ENCODE results near the gene ELMOD1. TPM values are rescaled to one million over a fixed set of nuclear protein-coding genes. Genes with fewer than 3 reads are reported as not detected.

ELMOD1 gene
- total RNA-seq, 2 experiments from 2014 or later, result not detected

- ATAC-seq, result no peak
- no peaks in the 10 kb centered on the region for H3K4me1 Mint-ChIP-seq (ENCODE audit: low read depth)
- H3K36me3 Mint-ChIP-seq (ENCODE audit: low read depth), result no peaks in the 10 kb centered on the region
- H3K27ac Mint-ChIP-seq, result no peak overlapping the region
- DNase-seq, result no peak
- no peak overlapping the region for H3K4me3 Mint-ChIP-seq
- ChIA-PET POLR2A (no interaction called here), CTCF (no interaction called here)
- peaks cover 3% of the 10 kb centered on the region for H3K27me3 Mint-ChIP-seq (ENCODE audit: low read depth)
- H3K9me3 Mint-ChIP-seq (ENCODE audit: insufficient read depth), result no peaks in the 10 kb centered on the region
Observed at GRCh38 chr11:107655602-107656001, 64.7 kb downstream of the ELMOD1 start.

- Mint-ChIP-seq H3K36me3 (ENCODE audit: low read depth) (no peaks in the 10 kb centered on the region), H3K4me1 (ENCODE audit: low read depth) (no peaks in the 10 kb centered on the region), H3K27ac (no peak overlapping the region), H3K9me3 (ENCODE audit: insufficient read depth) (no peaks in the 10 kb centered on the region), H3K27me3 (ENCODE audit: low read depth) (peaks cover 4% of the 10 kb centered on the region), H3K4me3 (no peak overlapping the region)
- POLR2A ChIA-PET, result no interaction called here
- DNase-seq (no peak), ATAC-seq (no peak)
- CTCF ChIA-PET, result no interaction called here
Observed at GRCh38 chr11:107659310-107659709, 68.4 kb downstream of the ELMOD1 start.

- POLR2A ChIA-PET, result no interaction called here
- H3K27me3 Mint-ChIP-seq (ENCODE audit: low read depth), result peaks cover 4% of the 10 kb centered on the region
- no peaks in the 10 kb centered on the region for H3K4me1 Mint-ChIP-seq (ENCODE audit: low read depth)
- H3K4me3 Mint-ChIP-seq, result no peak overlapping the region
- no peak for ATAC-seq
- no peaks in the 10 kb centered on the region for H3K9me3 Mint-ChIP-seq (ENCODE audit: insufficient read depth)
- no peak overlapping the region for H3K27ac Mint-ChIP-seq
- CTCF ChIA-PET, result no interaction called here
- no peak for DNase-seq
- no peaks in the 10 kb centered on the region for H3K36me3 Mint-ChIP-seq (ENCODE audit: low read depth)
Observed at GRCh38 chr11:107660066-107660465, 69.1 kb downstream of the ELMOD1 start.

GRCh38 chr11:107661656-107662055 is 70.7 kb downstream of the ELMOD1 start:
- Mint-ChIP-seq H3K27me3 (ENCODE audit: low read depth) (peaks cover 4% of the 10 kb centered on the region), H3K4me1 (ENCODE audit: low read depth) (no peaks in the 10 kb centered on the region), H3K9me3 (ENCODE audit: insufficient read depth) (no peaks in the 10 kb centered on the region), H3K36me3 (ENCODE audit: low read depth) (no peaks in the 10 kb centered on the region), H3K4me3 (no peak overlapping the region), H3K27ac (no peak overlapping the region)
- ATAC-seq (no peak), DNase-seq (no peak)
- ChIA-PET POLR2A (no interaction called here), CTCF (no interaction called here)

- H3K27ac Mint-ChIP-seq, result no peak overlapping the region
- ChIA-PET POLR2A (no interaction called here), CTCF (no interaction called here)
- DNase-seq (no peak), ATAC-seq (no peak)
- no peaks in the 10 kb centered on the region for H3K9me3 Mint-ChIP-seq (ENCODE audit: insufficient read depth)
- no peaks in the 10 kb centered on the region for H3K36me3 Mint-ChIP-seq (ENCODE audit: low read depth)
- H3K4me1 Mint-ChIP-seq (ENCODE audit: low read depth), result no peaks in the 10 kb centered on the region
- H3K4me3 Mint-ChIP-seq, result no peak overlapping the region
- H3K27me3 Mint-ChIP-seq (ENCODE audit: low read depth), result peaks cover 4% of the 10 kb centered on the region
Observed at GRCh38 chr11:107665018-107665417, 74.1 kb downstream of the ELMOD1 start.

GRCh38 chr11:107666911-107667613 is 76.1 kb downstream of the ELMOD1 start:
- H3K4me1 Mint-ChIP-seq (ENCODE audit: low read depth), result no peaks in the 10 kb centered on the region
- ATAC-seq (no peak), DNase-seq (no peak)
- ChIA-PET CTCF (no interaction called here), POLR2A (interaction anchor here (0.6 kb wide), 1 partner anchor 48 kb away, joined by 3 read pairs; no protein-coding TSS in a partner anchor)
- H3K27ac Mint-ChIP-seq, result no peak overlapping the region
- H3K27me3 Mint-ChIP-seq (ENCODE audit: low read depth), result no peaks in the 10 kb centered on the region
- no peak overlapping the region for H3K4me3 Mint-ChIP-seq
- H3K9me3 Mint-ChIP-seq (ENCODE audit: insufficient read depth), result no peaks in the 10 kb centered on the region
- no peaks in the 10 kb centered on the region for H3K36me3 Mint-ChIP-seq (ENCODE audit: low read depth)

- ChIA-PET CTCF (interaction anchor here (1.1 kb wide), 1 partner anchor 93 kb away, joined by 3 read pairs; no protein-coding TSS in a partner anchor), POLR2A (no interaction called here)
- no peaks in the 10 kb centered on the region for H3K9me3 Mint-ChIP-seq (ENCODE audit: insufficient read depth)
- no peak overlapping the region for H3K4me3 Mint-ChIP-seq
- no peak overlapping the region for H3K27ac Mint-ChIP-seq
- H3K4me1 Mint-ChIP-seq (ENCODE audit: low read depth), result no peaks in the 10 kb centered on the region
- no peaks in the 10 kb centered on the region for H3K36me3 Mint-ChIP-seq (ENCODE audit: low read depth)
- ATAC-seq, result no peak
- peaks cover 2% of the 10 kb centered on the region for H3K27me3 Mint-ChIP-seq (ENCODE audit: low read depth)
- DNase-seq, result no peak
Observed at GRCh38 chr11:107669191-107669740, 78.3 kb downstream of the ELMOD1 start.

- DNase-seq, result no peak
- no peaks in the 10 kb centered on the region for H3K36me3 Mint-ChIP-seq (ENCODE audit: low read depth)
- H3K4me3 Mint-ChIP-seq, result no peak overlapping the region
- H3K4me1 Mint-ChIP-seq (ENCODE audit: low read depth), result no peaks in the 10 kb centered on the region
- no peak overlapping the region for H3K27ac Mint-ChIP-seq
- ATAC-seq, result no peak
- ChIA-PET POLR2A (no interaction called here), CTCF (interaction anchor here (1.0 to 1.9 kb wide), 4 partner anchors 14 to 175 kb away, joined by 3 to 6 read pairs (median 4); no protein-coding TSS in a partner anchor)
- no peaks in the 10 kb centered on the region for H3K9me3 Mint-ChIP-seq (ENCODE audit: insufficient read depth)
- peaks cover 2% of the 10 kb centered on the region for H3K27me3 Mint-ChIP-seq (ENCODE audit: low read depth)
Observed at GRCh38 chr11:107669893-107670601, 79.1 kb downstream of the ELMOD1 start.

GRCh38 chr11:107675902-107676301 is 85.0 kb downstream of the ELMOD1 start:
- POLR2A ChIA-PET, result no interaction called here
- CTCF ChIA-PET, result interaction anchor here (1.8 kb wide), 1 partner anchor 13 kb away, joined by 9 read pairs; no protein-coding TSS in a partner anchor
- DNase-seq (no peak), ATAC-seq (no peak)
- Mint-ChIP-seq H3K36me3 (ENCODE audit: low read depth) (no peaks in the 10 kb centered on the region), H3K9me3 (ENCODE audit: insufficient read depth) (no peaks in the 10 kb centered on the region), H3K4me3 (no peak overlapping the region), H3K27ac (no peak overlapping the region), H3K27me3 (ENCODE audit: low read depth) (peaks cover 4% of the 10 kb centered on the region), H3K4me1 (ENCODE audit: low read depth) (no peaks in the 10 kb centered on the region)

- ATAC-seq (no peak), DNase-seq (no peak)
- ChIA-PET POLR2A (no interaction called here), CTCF (interaction anchor here (1.8 kb wide), 1 partner anchor 13 kb away, joined by 9 read pairs; no protein-coding TSS in a partner anchor)
- H3K9me3 Mint-ChIP-seq (ENCODE audit: insufficient read depth), result no peaks in the 10 kb centered on the region
- H3K4me3 Mint-ChIP-seq, result no peak overlapping the region
- H3K4me1 Mint-ChIP-seq (ENCODE audit: low read depth), result no peaks in the 10 kb centered on the region
- H3K36me3 Mint-ChIP-seq (ENCODE audit: low read depth), result no peaks in the 10 kb centered on the region
- H3K27ac Mint-ChIP-seq, result no peak overlapping the region
- peaks cover 4% of the 10 kb centered on the region for H3K27me3 Mint-ChIP-seq (ENCODE audit: low read depth)
Observed at GRCh38 chr11:107676336-107677057, 85.5 kb downstream of the ELMOD1 start.

GRCh38 chr11:107677924-107678631 is 87.1 kb downstream of the ELMOD1 start:
- DNase-seq (no peak), ATAC-seq (no peak)
- POLR2A ChIA-PET, result no interaction called here
- Mint-ChIP-seq H3K36me3 (ENCODE audit: low read depth) (no peaks in the 10 kb centered on the region), H3K27me3 (ENCODE audit: low read depth) (peaks cover 4% of the 10 kb centered on the region), H3K4me1 (ENCODE audit: low read depth) (no peaks in the 10 kb centered on the region), H3K4me3 (no peak overlapping the region), H3K9me3 (ENCODE audit: insufficient read depth) (no peaks in the 10 kb centered on the region), H3K27ac (no peak overlapping the region)
- CTCF ChIA-PET, result no interaction called here

All from activated CD8-positive, alpha-beta T cell treated with anti-CD3 and anti-CD28 coated beads, Interleukin-2, amount 10 ng/mL, durations not matched to agents 7 days and 5 days (primary cell).